ENCODE results near the gene CCNL1.
A peak's percentile ranks its signal among the peaks of the same experiment; 100 is the strongest.
"Not testable (repeated sequence)": the region's sequence is repeated elsewhere in the genome, so short reads cannot be mapped to it uniquely, and the experiment has no call there.

The CCNL1 gene
- 231 to 1,719 (median 396) reads per million in 9 experiments for total RNA-seq

- peak within 1 kb of the TSS; percentile 99 for H3K27ac Mint-ChIP-seq
- no peaks in the 10 kb centered on the region for H3K9me3 Mint-ChIP-seq
- DNase-seq, result peak; percentile 93 to 96 (median 96)
- no peaks in the 10 kb centered on the region for H3K27me3 Mint-ChIP-seq
- peak; percentile 74 for ATAC-seq (replicated peaks)
- peaks cover 66% of the 10 kb centered on the region for H3K36me3 Mint-ChIP-seq (ENCODE audit: insufficient read depth)
- peak within 1 kb of the TSS; percentile 88 to 91 for H3K4me3 Mint-ChIP-seq
- H3K4me1 Mint-ChIP-seq (ENCODE audit: low read depth in 2 of 2), result peaks cover 30 to 51% of the 10 kb centered on the region in 2 donors
Measured at GRCh38 chr3:157159762-157160657, at the start of gene CCNL1. CCNL1 (minus strand) TSS chr3:157160147; CDS start chr3:157160094, 53 bp downstream.

- Mint-ChIP-seq H3K27ac (no peak overlapping the region), H3K27me3 (no peaks in the 10 kb centered on the region), H3K4me1 (ENCODE audit: low read depth in 2 of 2) (no peaks in the 10 kb centered on the region), H3K9me3 (no peaks in the 10 kb centered on the region), H3K4me3 (no peak overlapping the region), H3K36me3 (ENCODE audit: insufficient read depth) (no peaks in the 10 kb centered on the region)
- DNase-seq (no peak), ATAC-seq (replicated peaks) (no peak)
Measured at GRCh38 chr3:157204880-157205279, 44.9 kb upstream of the CCNL1 start.

DNA sequence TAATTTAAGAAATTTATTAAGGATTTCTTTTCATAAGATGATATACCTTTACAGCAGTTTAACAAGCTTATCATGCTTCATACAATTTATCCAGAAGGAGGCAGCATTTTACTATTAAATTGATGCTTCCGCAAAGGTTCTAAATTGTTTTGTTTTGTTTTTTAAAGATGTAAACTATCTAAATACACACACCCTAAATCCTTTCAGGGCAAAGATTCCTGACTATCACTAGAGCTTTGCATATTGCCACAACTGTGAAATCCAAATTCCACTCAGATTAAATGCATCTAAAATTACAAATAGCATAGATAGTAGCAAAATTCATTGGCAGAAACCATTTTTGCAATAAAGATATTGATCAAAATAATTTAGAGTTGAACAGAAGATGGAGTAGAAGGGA, 44.5 kb upstream of the CCNL1 start:
- H3K27me3 Mint-ChIP-seq, result no peaks in the 10 kb centered on the region
- H3K27ac Mint-ChIP-seq, result no peak overlapping the region
- H3K9me3 Mint-ChIP-seq, result no peaks in the 10 kb centered on the region
- ATAC-seq (replicated peaks) (no peak), DNase-seq (no peak)
- no peak overlapping the region for H3K4me3 Mint-ChIP-seq
- H3K36me3 Mint-ChIP-seq (ENCODE audit: insufficient read depth), result no peaks in the 10 kb centered on the region
- no peaks in the 10 kb centered on the region for H3K4me1 Mint-ChIP-seq (ENCODE audit: low read depth in 2 of 2)

- H3K36me3 Mint-ChIP-seq (ENCODE audit: insufficient read depth), result no peaks in the 10 kb centered on the region
- no peaks in the 10 kb centered on the region for H3K9me3 Mint-ChIP-seq
- ATAC-seq (replicated peaks) (peak; percentile 39), DNase-seq (no peak)
- no peaks in the 10 kb centered on the region for H3K27me3 Mint-ChIP-seq
- H3K4me1 Mint-ChIP-seq (ENCODE audit: low read depth in 2 of 2), result no peaks in the 10 kb centered on the region
- no peak overlapping the region for H3K4me3 Mint-ChIP-seq
- no peak overlapping the region for H3K27ac Mint-ChIP-seq
Measured at GRCh38 chr3:157201648-157202278, 41.8 kb upstream of the CCNL1 start.

- DNase-seq (no peak), ATAC-seq (replicated peaks) (no peak)
- H3K9me3 Mint-ChIP-seq, result peaks cover under 1 to 19% of the 10 kb centered on the region in 2 donors
- no peaks in the 10 kb centered on the region for H3K36me3 Mint-ChIP-seq (ENCODE audit: insufficient read depth)
- no peaks in the 10 kb centered on the region for H3K27me3 Mint-ChIP-seq
- no peaks in the 10 kb centered on the region for H3K4me1 Mint-ChIP-seq (ENCODE audit: low read depth in 2 of 2)
- H3K4me3 Mint-ChIP-seq, result no peak overlapping the region
- no peak overlapping the region for H3K27ac Mint-ChIP-seq
Measured at GRCh38 chr3:157199841-157200240, 39.9 kb upstream of the CCNL1 start.

DNA sequence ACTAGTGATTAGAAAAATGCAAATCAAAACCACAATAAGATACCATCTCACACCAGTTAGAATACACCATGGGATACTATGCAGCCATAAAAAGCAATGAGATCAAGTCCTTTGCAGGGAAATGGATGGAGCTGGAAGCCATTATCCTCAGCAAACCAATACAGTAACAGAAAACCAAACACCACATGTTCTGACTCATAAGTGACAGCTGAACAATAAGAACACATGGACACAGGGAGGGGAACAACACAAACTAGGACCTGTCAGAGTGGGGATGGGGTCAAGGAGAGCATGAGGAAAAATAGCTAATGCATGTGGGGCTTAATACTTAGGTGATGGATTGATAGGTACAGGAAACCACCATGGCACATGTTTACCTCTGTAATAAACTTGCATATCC, 36.0 kb upstream of the CCNL1 start:
- H3K27ac Mint-ChIP-seq, result no peak overlapping the region
- no peak for DNase-seq
- H3K9me3 Mint-ChIP-seq, result peaks cover 9 to 22% of the 10 kb centered on the region in 2 donors

DNA sequence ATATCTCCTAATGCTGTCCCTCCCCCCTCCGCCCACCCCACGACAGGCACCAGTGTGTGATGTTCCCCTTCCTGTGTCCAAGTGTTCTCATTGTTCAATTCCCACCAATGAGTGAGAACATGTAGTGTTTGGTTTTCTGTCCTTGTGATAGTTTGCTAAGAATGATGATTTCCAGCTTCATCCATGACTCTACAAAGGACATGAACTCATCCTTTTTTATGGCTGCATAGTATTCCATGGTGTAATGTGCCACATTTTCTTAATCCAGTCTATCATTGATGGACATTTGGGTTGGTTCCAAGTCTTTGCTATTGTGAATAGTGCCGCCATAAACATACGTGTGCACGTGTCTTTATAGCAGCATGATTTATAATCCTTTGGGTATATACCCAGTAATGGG, 31.2 kb upstream of the CCNL1 start:
- not testable (repeated sequence) for H3K27ac Mint-ChIP-seq; DNase-seq; H3K36me3 Mint-ChIP-seq (ENCODE audit: insufficient read depth); H3K4me1 Mint-ChIP-seq (ENCODE audit: low read depth in 2 of 2); H3K4me3 Mint-ChIP-seq; ATAC-seq (replicated peaks); H3K27me3 Mint-ChIP-seq
- peaks cover 19 to 37% of the 10 kb centered on the region in 2 donors for H3K9me3 Mint-ChIP-seq

More for the DNA sequence above, 36.0 kb upstream of the CCNL1 start:
- Mint-ChIP-seq H3K36me3 (ENCODE audit: insufficient read depth) (no peaks in the 10 kb centered on the region), H3K4me1 (ENCODE audit: low read depth in 2 of 2) (no peaks in the 10 kb centered on the region), H3K4me3 (no peak overlapping the region), H3K27me3 (no peaks in the 10 kb centered on the region)
- no peak for ATAC-seq (replicated peaks)

DNA sequence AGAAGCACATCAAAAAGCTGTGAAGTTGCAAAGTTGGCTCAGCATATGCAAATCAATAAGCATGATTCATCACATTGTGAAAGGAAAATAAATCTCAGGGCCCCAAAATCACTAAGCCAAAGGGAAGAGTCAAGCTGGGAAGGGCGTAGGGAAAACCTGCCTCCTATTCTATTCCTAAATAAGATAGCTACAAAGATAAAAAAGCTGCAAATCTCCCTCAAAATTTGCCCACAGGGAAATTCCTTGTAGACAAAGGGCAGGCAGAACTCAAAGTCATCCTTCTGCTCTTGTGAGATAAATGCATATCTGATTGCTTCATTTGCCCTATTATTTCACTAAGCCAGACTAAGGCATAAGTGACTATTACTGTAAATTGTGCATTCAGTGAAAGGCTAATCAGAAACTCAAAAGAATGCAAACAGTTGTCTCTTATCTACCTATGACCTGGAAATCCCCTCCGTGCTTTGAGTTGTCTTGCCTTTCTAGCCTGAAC, 30.5 kb upstream of the CCNL1 start:
- H3K4me1 Mint-ChIP-seq (ENCODE audit: low read depth in 2 of 2), result no peaks in the 10 kb centered on the region
- ATAC-seq (replicated peaks) (no peak), DNase-seq (no peak)
- H3K27me3 Mint-ChIP-seq, result no peaks in the 10 kb centered on the region
- H3K9me3 Mint-ChIP-seq, result peaks cover 19 to 35% of the 10 kb centered on the region in 2 donors
- no peak overlapping the region for H3K27ac Mint-ChIP-seq
- no peaks in the 10 kb centered on the region for H3K36me3 Mint-ChIP-seq (ENCODE audit: insufficient read depth)
- no peak overlapping the region for H3K4me3 Mint-ChIP-seq

GRCh38 chr3:157188391-157188790, 28.4 kb upstream of the CCNL1 start:
- peaks cover 15 to 44% of the 10 kb centered on the region in 2 donors for H3K9me3 Mint-ChIP-seq
- no peaks in the 10 kb centered on the region for H3K4me1 Mint-ChIP-seq (ENCODE audit: low read depth in 2 of 2)
- no peaks in the 10 kb centered on the region for H3K27me3 Mint-ChIP-seq
- DNase-seq (no peak), ATAC-seq (replicated peaks) (no peak)
- no peak overlapping the region for H3K4me3 Mint-ChIP-seq
- no peaks in the 10 kb centered on the region for H3K36me3 Mint-ChIP-seq (ENCODE audit: insufficient read depth)
- no peak overlapping the region for H3K27ac Mint-ChIP-seq

DNA sequence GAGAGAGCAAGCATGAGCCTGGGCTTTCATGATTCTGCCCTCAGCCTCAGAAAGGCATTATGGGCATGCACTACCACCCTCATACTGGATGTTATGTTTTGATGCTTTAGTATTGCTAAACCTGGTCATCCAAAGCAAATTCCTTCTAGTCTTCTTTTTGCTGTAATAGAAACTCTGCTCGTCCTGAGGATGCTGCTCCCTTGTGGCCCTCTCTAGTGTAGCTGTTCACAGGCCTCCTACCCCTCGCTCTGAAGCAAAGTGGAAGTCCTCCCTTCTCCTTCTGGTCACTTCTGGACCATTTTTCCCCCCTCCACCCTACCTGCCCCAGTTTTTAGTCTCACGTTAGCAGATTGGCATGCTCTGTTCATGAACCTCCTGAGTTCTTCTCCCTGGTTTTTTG, 22.9 kb upstream of the CCNL1 start:
- ATAC-seq (replicated peaks), result no peak
- no peak for DNase-seq
- H3K4me3 Mint-ChIP-seq, result no peak overlapping the region
- H3K4me1 Mint-ChIP-seq (ENCODE audit: low read depth in 2 of 2), result peaks cover 0 to 4% of the 10 kb centered on the region in 2 donors
- no peaks in the 10 kb centered on the region for H3K27me3 Mint-ChIP-seq
- peaks cover 4% of the 10 kb centered on the region for H3K36me3 Mint-ChIP-seq (ENCODE audit: insufficient read depth)
- peaks cover 3 to 25% of the 10 kb centered on the region in 2 donors for H3K9me3 Mint-ChIP-seq
- H3K27ac Mint-ChIP-seq, result no peak overlapping the region

DNA sequence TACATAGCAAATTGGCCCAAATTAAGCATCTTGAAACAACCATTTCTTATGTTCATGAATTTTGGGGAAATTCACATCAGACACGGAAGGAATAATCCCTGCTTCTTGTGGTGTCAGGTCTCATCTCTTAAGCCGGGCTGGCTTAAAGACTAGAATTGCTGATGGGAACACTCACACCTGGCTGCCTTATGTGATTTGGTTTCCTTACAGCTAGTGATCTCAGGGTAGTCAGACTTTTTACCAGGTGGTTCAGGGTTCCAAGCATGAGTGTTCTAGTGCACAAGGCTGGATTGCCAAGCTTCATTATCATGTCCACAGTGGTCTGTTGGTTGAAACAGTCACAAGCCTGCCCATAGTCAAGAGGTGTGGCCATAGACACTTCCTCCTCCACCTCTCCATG, 20.3 kb upstream of the CCNL1 start:
- H3K4me1 Mint-ChIP-seq (ENCODE audit: low read depth in 2 of 2), result peaks cover 5 to 17% of the 10 kb centered on the region in 2 donors
- peaks cover 7% of the 10 kb centered on the region for H3K36me3 Mint-ChIP-seq (ENCODE audit: insufficient read depth)
- no peak overlapping the region for H3K4me3 Mint-ChIP-seq
- ATAC-seq (replicated peaks) (no peak), DNase-seq (no peak)
- no peaks in the 10 kb centered on the region for H3K27me3 Mint-ChIP-seq
- H3K27ac Mint-ChIP-seq, result peak overlapping the region in 1 of 2 donors; percentile 16
- peaks cover 3 to 17% of the 10 kb centered on the region in 2 donors for H3K9me3 Mint-ChIP-seq

DNA sequence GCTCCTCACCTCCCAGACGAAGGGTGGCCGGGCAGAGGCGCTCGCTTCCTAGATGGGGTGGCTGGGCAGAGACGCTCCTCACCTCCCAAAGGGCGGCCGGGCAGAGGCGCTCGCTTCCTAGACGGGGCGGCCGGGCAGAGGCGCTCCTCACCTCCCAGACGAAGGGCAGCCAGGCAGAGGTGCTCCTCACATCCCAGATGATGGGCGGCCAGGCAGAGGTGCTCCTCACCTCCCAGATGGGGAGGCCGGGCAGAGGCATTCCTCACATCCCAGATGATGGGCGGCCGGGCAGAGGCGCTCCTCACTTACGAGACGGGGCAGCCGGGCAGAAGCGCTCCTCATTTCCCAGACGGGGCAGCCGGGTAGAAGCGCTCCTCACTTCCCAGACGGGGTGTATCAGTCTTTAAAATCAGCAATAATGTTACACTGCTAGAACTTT, 19.4 kb upstream of the CCNL1 start:
- ATAC-seq (replicated peaks) (no peak), DNase-seq (no peak)
- Mint-ChIP-seq H3K27ac (peak overlapping the region in 1 of 2 donors; percentile 16), H3K4me3 (no peak overlapping the region), H3K27me3 (no peaks in the 10 kb centered on the region), H3K4me1 (ENCODE audit: low read depth in 2 of 2) (peaks cover 8 to 19% of the 10 kb centered on the region in 2 donors), H3K9me3 (peaks cover 0 to 11% of the 10 kb centered on the region in 2 donors), H3K36me3 (ENCODE audit: insufficient read depth) (peaks cover 16% of the 10 kb centered on the region)

DNA sequence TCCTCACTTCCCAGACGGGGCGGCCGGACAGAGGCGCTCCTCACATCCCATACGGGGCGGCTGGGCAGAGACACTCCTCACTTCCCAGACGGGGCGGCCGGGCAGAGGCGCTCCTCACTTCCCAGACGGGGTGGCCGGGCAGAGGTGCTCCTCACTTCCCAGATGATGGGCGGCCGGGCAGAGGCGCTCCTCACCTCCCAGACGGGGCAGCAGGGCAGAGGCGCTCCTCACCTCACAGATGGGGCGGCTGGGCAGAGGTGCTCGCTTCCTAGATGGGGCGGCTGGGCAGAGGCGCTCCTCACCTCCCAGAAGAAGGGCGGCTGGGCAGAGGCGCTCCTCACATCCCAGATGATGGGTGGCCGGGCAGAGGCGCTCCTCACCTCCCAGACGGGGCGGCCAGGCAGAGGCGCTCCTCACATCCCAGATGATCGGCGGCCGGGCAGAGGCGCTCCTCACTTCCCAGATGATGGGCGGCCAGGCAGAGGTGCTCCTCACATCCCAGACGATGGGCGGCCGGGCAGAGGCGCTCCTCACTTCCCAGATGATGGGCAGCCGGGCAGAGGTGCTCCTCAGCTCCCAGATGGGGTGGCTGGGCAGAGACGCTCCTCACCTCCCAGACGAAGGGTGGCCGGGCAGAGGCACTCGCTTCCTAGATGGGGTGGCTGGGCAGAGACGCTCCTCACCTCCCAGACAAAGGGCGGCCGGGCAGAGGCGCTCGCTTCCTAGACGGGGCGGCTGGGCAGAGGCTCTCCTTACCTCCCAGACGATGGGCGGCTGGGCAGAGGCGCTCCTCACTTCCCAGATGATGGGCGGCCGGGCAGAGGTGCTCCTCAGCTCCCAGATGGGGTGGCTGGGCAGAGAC, 18.8 kb upstream of the CCNL1 start:
- not testable (repeated sequence) for H3K9me3 Mint-ChIP-seq; H3K27me3 Mint-ChIP-seq; H3K4me3 Mint-ChIP-seq; DNase-seq; ATAC-seq (replicated peaks)
- Mint-ChIP-seq H3K4me1 (ENCODE audit: low read depth in 2 of 2) (peaks cover 10 to 22% of the 10 kb centered on the region in 2 donors), H3K36me3 (ENCODE audit: insufficient read depth) (peaks cover 18% of the 10 kb centered on the region), H3K27ac (peak overlapping the region in 1 of 2 donors; percentile 69)

All from effector memory CD8-positive, alpha-beta T cell (primary cell).